NCI-H510A (cell line): ENCODE data around the gene TTBK2.
"Not testable (repeated sequence)": the region's sequence is repeated elsewhere in the genome, so short reads cannot be mapped to it uniquely, and the experiment has no call there.

ENCODE experiments used
- DNase-seq: peaks from one replicate; lab custom pipeline; 2025; lab: John Stamatoyannopoulos, UW

The TTBK2 gene

DNA sequence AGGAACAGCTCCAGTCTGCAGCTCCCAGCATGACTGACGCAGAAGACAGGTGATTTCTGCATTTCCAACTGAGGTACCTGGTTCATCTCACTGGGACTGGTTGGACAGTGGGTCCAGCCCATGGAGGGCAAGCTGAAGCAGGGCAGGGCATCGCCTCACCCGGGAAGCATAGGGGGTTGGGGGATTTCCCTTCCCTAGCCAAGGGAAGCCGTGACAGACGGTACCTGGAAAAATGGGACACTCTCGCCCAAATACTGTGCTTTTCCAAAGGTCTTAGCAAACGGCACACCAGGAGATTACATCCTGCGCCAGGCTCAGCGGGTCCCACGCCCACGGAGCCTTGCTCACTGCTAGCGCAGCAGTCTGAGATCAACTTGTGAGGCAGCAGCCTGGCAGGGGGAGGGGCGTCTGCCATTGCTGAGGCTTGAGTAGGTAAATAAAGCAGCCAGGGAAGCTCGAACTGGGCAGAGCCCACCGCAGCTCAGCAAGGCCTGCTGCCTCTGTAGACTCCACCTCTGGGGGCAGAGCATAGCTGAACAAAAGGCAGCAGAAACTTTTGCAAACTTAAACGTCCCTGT lies 156.3 kb downstream of the TTBK2 start:
- DNase-seq, result not testable (repeated sequence)

DNA sequence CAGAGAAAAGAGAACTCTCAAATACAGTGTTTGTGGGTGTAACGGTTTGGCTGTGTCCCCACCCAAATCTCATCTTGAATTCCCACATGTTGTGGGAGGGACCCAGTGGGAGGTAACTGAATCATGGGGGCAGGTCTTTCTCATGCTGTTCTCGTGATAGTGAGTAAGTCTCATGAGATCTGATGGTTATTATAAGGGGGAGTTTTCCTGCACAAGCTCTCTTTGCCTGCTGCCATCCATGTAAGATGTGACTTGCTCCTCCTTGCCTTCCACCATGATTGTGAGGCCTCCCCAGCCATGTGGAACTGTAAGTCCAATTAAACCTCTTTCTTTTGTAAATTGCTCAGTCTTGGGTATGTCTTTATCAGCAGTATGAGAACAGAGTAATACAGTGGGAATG lies 158.8 kb downstream of the TTBK2 start:
- DNase-seq, result not testable (repeated sequence)

DNA sequence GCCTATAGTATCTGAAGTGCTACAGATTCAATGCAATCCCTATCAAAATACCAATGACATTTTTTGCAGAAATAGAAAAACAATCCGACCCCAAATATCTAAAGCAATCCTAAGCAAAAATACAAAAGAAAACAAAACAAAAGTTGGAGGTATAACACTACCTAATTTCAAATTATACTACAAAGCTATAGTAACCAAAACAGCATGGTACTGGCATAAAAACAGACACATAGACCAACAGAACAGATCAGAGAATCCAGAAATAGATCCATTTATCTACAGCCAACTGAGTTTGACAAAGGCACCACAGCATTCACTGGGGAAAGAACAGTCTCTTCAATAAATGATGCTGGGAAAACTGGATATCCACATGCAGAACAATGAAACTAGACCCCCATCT lies 159.8 kb downstream of the TTBK2 start:
- no peak for DNase-seq

DNA sequence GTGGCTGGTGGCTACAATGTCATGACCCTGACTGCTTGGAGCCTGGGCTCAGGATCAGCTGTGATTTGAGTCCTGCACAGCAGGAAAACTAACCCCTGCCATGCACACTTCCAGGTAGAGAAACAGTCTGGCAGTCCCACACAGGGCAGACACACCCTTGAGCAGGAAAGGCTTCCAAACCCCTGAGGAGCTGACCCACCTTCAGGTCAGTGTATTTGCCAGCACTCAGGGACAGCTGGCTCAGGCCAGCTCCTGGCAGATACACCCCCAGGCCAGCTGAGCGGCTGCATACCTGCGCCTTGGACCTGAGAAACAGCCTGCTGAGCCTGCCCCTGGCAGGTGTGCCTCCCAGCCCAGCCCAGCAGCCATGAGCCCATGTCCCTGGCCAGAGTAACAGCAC lies 161.5 kb downstream of the TTBK2 start:
- DNase-seq, result no peak

DNA sequence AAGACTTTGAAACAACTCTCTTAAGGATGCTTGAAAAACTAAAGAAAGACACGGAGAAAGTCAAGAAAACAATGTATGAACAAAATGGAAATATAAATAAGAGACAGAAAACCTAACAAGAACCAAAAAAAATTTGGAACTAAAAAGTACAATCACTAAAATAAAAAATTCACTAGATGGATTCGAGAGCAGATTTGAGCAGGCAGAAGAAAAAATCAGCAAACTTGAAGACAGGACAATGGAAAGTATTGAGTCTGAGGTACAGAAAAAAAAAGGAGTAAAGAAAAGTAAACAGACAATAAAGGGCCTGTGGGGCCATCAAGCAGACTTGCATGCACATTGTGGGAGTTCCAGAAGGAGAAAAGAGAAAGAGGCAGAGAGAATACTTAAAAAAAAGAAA lies 170.3 kb downstream of the TTBK2 start:
- DNase-seq, result no peak

DNA sequence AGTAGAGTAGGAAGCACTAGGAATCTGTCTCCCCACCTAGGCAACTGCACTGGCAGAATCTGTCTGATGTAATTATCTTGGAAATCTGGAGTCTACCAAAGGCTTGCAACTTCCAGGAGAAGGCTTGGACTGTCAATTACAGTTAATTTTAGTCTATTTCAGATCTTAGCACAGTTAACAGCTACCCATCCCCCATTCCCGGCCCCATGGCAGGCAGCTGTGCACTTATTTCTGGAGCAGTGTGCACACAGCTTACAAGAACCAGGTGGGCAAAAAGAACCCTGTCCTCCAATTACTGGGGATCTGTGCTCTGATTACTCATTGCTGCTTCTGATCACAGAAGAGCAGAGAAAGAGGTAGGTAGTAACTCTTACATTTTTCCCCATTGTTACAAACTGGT lies 171.3 kb downstream of the TTBK2 start:
- DNase-seq, result no peak

DNA sequence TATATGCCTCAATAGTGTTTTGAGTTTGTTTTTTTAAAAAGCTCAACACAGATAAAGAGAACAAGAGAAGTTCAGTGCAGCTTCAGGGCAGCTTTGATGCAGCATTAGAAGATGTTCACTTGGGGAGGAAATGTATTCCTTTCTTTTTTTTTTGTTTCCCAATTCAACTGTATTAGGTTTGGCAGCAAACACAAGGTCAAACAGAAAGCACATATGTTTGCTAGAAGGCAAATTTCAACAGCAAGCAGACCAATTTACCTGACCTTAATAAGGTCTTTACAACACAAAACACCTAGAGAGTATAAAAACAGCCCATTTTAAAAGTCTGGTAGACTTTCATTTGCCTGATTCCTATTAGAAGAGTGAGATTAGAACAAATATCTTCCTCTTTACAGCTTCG lies 176.4 kb downstream of the TTBK2 start:
- no peak for DNase-seq

DNA sequence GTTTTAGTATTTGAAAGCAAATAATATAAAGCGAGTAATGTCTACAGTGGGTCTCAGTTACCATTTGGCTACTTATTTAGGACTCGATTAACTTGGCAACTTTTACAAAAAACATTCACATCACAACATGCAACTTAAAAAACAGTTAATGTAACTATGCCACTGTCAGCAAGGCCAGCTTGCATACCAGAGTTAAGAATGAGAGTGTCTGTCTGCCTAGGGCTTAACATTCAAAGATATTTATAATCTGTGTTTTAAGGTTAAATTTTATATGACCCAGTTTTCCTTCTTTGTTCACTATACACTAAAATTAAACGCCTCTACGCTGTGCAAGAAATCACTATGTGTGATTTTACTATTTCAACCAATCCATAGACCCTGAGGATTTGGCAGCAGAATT lies 178.4 kb downstream of the TTBK2 start:
- no peak for DNase-seq

DNA sequence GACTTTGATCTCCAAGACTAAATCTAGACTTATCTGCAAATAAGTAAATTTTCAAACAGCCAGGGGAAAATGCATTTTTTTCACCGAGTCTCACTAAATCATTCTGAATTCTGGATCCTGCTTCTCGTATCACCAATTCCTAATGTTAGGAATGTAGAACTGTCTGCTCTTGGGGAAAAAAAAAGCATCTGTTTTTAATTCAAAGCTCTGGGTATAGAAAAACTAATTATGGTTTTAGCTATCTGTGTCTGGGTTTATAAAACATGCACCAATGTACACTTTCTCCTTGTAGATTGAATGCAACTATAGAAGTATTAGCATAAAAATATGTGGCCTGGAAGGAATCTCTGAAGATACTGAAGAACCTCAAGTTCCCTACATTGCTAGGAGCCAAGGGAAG lies 178.9 kb downstream of the TTBK2 start:
- DNase-seq, result no peak

DNA sequence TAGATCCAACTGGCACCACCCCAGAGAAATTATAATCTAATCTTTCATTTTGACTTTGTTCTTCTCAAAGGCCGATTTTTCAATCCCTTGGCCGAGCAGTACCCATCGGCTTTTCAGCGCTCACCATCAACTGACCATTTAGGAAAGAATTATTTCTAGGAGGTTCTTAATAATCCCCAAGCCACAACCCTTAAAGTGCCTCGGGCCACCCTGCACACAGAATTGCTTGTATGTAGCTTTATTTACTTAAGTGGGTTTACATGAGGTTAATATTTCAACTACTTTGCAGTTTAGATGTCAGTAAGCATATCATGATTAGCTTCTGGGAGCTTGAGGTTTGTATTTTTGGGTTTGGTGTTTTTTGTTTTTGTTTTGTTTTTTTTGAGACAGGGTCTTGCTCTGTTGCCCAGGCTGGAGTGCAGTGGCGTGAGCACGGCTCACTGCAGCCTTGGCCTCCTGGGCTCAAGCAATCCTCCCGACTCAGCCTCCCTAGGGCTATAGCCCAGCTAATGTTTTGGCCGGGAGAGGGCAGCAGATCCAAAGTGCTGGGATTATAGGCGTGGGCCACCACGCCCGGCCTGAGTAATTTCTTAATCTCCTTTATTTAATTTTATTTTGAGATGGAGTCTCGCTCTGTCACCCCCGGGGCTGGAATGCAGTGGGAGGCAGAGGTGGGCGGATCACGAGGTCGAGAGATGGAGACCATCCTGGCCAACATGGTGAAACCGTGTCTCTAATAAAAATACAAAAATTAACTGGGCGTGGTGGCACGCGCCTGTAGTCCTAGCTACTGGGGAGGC lies 182.8 kb downstream of the TTBK2 start:
- DNase-seq, result no peak

DNA sequence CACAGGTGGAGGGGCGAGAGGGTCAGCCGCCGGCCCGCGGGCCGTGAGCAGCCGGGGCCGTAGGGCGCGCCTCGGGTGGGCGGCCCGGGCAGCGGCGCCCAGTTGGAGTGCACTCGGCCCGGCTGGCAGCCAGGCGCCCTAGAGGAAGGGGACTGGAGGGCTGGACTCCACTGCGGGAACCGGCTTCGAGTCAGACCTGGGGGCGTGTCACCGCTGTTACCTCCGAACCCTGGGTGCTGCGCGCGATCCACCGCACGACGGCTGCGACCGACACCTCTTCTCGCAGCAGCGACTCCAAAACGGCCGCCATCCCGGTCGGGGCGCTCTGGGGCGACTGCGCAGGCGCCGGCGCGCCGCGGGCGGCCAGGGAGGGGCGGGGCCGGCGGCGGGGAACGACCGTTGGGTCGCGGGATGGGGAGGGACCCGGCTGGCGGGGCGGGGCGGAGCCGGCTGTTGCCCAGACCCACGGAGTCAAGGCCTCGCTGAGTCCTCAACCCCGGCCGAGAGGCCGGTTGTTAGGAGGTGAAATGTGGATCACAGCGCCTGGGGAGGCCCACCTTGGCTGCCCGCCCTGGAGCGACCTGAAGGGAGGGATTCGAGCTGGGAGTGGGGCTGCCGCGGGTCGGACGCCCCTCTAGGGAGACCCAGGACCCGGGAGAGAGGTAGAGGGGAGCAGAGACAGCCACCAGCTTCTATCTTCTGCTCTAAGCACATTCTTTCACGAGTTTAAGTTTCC lies 183.6 kb downstream of the TTBK2 start, which contains the start of gene CDAN1:
TSS of gene CDAN1 (minus strand) at position 336 of the 736 bp plus-strand sequence. CDS start at position 310, 26 bp downstream.
- DNase-seq, result peak; percentile 65

DNA sequence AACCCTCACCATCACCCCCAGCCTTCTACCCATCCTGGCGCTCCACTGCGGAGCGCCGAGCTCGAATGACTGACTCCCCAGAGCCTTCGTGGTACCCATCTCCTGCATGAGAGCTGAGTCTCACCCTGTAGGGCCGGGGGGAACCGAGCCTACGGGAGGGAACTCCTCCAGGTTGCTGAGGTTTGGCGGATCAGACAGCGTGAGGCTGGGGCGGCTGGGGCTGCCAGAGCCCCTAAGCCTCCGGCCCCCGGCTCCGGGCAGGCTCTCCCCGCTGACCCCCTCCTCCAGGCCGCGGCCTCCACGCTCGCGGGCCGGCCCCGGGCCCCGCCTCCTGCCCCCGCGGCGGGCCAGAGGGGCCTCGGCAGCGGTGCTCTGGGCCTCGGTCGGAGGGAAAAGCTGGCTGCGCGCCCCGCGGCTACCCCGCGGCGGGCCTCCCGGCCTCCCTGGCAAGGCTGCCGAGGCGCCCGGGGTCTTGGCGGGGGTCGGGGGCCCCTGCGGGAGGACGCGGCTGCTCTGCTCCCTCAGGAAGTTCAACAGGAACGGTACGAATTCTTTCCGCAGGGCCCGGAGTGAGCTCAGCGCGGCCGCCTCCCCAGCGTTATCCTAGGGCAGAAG lies 184.3 kb downstream of the TTBK2 start:
- no peak for DNase-seq

DNA sequence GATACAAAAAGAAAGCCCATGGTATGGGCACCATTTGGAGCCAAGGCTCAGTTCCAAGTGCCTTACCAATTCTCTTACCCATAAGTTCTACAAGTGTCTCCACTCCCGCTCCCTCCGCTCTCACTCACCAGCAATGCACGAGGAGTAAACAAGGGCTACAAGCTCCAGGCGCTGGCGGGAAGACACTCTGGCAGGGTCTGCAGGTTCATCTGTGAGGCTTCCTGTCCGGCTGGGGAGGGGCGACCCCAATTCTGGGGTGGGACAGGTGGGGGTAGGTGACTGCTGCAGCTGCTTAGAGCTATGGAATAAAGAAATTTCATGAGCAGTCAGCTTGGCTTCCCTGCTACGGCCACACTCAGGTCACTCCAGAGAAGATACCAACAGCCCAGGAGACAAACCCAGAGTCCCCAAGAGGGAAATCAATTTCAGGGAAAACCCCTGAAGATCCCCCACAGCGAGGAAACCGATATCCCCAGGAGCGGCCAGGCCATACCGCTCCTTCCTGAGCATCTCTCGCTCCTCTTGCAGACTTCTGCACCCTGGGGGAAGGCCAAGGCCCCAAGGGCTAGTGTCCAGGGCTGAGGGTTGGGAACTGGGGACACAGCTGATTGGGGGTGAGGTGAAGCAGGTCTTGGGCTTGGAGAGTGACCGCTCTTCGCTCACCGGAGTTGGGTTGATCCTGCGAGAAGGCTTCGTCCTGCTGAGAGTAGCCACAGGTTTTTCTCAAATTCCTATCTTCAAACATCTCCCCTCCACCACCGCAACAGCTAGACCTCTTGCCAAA lies 185.0 kb downstream of the TTBK2 start:
- no peak for DNase-seq

DNA sequence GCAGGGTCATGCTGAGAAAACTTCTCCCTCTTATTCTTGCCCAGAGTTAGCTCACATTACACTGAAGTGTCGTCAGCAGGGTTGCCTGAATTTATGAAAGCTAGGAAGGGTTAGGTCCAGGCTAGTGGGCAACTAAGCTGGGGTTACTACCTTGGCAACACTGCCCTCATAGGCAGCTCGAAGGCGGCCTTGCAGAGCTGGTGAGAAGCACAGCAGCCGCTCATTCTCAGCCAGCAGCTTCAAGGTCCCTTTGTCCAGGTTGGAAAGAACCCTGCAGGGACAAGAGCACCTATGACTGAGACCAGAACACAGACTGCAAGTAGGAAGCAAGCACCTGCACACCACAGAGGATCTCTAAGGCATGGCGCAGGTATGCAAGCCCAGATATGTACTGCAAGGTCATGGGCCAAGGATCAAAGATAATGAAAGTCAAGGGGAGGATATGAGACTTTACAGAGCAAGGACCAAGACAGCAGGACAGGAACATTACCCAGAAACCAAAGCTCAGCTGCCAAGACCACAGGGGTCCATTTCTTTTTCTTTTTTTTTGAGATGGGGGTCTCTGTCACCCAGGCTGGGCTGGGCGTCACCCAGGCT lies 186.4 kb downstream of the TTBK2 start:
- no peak for DNase-seq

DNA sequence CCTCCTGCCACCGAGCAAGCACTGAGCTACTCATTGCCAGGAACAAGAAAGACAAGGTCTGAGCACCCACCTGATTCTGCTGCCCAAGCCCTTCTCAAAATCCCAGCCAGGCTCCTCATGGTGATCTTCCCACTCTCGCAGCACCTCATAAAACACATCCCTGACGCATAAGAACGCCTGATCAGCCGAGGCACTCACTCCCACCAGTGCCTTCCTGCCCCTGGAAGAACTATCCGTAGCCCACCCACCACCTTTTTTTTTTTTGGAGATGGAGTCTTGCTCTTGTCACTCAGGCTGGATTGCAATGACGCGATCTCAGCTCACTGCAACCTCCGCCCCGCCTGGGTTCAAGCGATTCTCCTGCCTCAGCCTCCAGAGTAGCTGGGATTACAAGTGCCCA lies 187.6 kb downstream of the TTBK2 start:
- DNase-seq, result no peak

DNA sequence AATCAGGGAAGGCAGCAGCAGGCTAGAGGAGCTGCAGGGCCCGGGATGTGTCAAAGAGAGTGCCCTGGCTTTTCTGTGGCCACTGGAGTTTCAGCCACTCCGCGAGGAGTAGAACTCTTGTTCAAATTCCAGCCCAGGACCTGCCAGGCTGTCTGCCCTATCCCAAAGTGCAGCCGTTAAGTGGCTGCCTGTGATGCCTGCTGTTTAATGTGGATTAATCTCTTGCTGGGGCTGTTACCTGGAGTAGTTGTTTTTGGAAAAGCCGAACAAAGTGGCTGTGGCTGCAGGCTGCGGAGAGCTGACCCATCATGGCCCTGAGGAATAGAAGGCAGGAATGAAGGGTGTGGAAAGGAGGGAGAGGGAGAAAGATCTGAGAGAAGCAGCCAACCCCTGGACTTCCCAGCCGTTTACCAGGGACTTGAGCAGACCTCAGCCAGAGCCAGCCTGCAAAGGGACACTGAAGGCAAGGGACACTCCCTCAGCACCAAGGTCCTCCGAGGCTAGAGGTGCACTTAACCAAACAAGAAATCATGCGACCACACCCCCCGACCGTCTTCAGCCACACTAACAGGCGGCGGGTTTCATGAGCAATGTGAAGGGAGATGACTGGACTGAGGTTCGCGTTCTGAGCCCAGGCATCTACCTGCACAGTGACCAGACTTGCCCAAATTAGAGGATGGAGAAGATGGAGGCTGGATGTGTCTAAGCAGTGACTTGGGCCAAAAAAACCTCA lies 188.3 kb downstream of the TTBK2 start:
- no peak for DNase-seq

DNA sequence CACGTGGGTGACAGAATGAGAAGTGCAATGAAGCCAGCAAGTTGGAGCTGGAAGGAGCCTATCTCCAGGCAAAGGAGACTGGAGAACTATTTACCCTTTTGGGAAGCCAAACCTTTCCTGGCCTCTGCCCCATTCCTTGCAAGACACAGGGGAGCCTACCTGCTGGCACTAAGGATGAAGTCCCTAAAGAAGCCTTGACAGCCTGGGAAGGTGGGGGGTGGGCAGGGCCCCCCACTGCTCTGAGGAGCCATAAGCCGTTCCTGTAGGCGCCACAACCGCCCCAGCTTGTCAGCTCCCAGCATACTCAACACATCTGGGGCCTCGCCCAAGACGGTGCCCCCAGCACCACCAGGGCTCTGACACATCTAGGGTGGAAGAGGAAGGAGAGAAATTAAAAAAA lies 189.1 kb downstream of the TTBK2 start:
- DNase-seq, result no peak

DNA sequence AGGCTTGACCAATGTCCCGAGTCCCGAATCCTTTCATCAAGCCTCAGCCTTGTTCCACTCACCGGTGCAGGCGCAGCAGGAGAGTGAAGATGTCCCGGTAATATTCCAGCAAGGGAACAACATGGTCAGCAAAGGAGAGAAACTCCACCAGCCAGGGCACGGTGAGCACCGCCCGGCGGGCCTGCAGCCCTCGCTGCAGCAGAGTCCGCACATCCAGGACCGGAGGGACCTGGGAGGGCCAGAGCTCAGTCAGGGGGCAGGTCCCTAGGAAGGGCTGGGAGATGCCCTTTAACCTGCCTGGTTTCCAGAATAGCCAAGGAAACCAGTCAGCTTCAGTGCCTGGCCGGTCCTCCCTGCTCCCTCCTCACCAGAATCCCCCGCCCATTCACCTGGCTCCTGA lies 190.0 kb downstream of the TTBK2 start:
- DNase-seq, result no peak

DNA sequence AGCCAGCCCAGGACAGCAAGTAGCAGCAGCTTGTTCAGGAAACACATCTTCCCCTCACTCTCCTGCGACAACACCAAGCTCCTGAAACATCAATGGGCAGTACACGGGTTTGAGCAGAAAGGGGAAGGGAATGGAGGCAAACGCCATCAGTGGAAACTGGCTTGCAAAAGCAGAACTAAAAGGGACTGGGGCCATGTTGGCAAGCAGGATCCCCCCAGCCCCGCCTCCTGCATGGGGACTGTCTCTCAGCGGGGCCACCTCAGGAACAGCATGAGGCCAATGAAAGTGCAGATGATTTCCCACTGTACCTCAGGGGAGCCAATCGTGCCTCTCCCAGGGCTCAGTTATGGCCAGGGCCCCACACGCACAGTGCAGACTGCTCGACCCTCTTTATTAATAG lies 190.4 kb downstream of the TTBK2 start:
- no peak for DNase-seq

DNA sequence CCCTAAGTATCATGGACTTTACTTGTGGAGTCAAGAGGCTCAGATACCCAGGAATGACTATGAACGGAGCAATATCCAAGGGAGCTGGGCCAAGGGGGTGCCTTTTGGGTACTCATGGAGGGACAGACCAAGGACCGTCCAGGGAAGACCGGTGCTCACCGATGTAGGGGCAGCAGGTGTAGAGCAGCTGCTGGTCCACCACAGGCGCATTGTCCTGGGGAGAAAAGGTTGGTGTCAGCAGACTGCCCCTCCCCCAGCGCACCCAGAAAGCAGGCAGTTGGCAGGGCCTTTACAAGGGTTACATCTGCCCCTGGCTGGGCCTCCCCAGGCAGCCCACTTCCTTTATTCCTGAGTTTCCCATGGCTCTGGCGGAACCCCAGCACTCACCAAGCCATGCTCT lies 191.2 kb downstream of the TTBK2 start:
- no peak for DNase-seq

DNA sequence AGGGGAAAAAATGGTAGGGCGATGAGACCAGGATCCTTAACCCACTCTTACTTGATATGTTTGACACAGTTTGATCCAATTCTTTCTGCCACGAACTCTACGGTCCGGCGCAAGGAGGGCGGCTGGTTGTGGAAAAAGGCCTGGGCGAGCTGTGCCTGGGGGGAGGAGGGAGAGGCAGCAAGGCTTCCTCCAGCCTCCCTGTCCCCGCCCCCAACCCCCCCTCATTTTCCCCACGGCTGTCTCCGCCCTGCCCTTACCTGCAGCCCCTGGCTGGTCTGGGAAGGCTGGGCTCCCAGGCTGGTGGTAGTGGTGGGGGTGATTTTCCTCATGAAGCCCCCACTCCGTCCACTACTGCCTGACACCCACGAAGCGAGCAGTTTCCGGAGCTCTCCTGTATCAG lies 191.6 kb downstream of the TTBK2 start:
- no peak for DNase-seq
